Smooth muscle cell (in vitro differentiated cells): ENCODE data around the gene MYO16. TPM values are rescaled to one million over a fixed set of nuclear protein-coding genes. Genes with fewer than 3 reads are reported as not detected.

Experiments used
- DNase-seq: peaks from one replicate; lab custom pipeline; 2025; ENCODE audit not compliant: unreplicated experiment; lab: John Stamatoyannopoulos, UW
- H2AFZ ChIP-seq: fragments of 200-600 bp; sonication (generic); 2 replicates; pipeline ENCODE4 v1.6.0; 2016; ENCODE audit warnings: antibody characterized with exemption, low read depth, mild to moderate bottlenecking
- H3F3A ChIP-seq: fragments of 200-600 bp; sonication (generic); 2 replicates; pipeline ENCODE4 v1.6.0; 2017; ENCODE audit warnings: antibody characterized with exemption, low read depth
- H3K27ac ChIP-seq: fragments of 200-600 bp; sonication (generic); 2 replicates; pipeline ENCODE4 v1.5.1; 2016; ENCODE audit warnings: low read depth, mild to moderate bottlenecking
- H3K27me3 ChIP-seq: fragments of 200-600 bp; sonication (generic); 2 replicates; pipeline ENCODE4 v1.6.1; 2016; ENCODE audit warnings: low read depth, mild to moderate bottlenecking
- H3K36me3 ChIP-seq: fragments of 200-600 bp; sonication (generic); 2 replicates; pipeline ENCODE4 v1.5.1; 2016; ENCODE audit warnings: low read depth
- H3K4me1 ChIP-seq: fragments of 200-600 bp; sonication (generic); 2 replicates; pipeline ENCODE4 v1.5.1; 2016; ENCODE audit warnings: low read depth
- H3K4me2 ChIP-seq: fragments of 200-600 bp; sonication (generic); 2 replicates; pipeline ENCODE4 v1.6.0; 2016; ENCODE audit warnings: mild to moderate bottlenecking
- H3K4me3 ChIP-seq: fragments of 200-600 bp; sonication (generic); 2 replicates; pipeline ENCODE4 v1.5.1; 2016; ENCODE audit warnings: mild to moderate bottlenecking
- H3K79me2 ChIP-seq: fragments of 200-600 bp; sonication (generic); 2 replicates; pipeline ENCODE4 v1.6.0; 2016; ENCODE audit warnings: low read depth, mild to moderate bottlenecking
- H3K9ac ChIP-seq: fragments of 200-600 bp; sonication (generic); 2 replicates; pipeline ENCODE4 v1.6.0; 2016; ENCODE audit warnings: low read depth
- H3K9me3 ChIP-seq: fragments of 200-600 bp; sonication (generic); replicated peaks from 2 replicates; pipeline ENCODE4 v1.5.1; 2016; ENCODE audit warnings: low read depth
- H4K20me1 ChIP-seq: fragments of 200-600 bp; sonication (generic); 2 replicates; pipeline ENCODE4 v1.6.0; 2016; ENCODE audit warnings: low read depth
- WGBS: methylation state at CpG from one replicate; pipeline ENCODE4 v1.1.7; 2016; ENCODE audit warnings: low lambda C conversion rate; 5-methylcytosine and 5-hydroxymethylcytosine counted together
- polyA plus RNA-seq: library from polyadenylated mRNA; unstranded; fragments of >200 nt; fragmentation: Nextera tagmentation; extraction: Ambion mirVana; gene quantifications from 2 replicates; pipeline ENCODE4 v1.2.1, GENCODE V29; 2016
- total RNA-seq: library from RNA; depleted of rRNA; stranded (reverse); fragments of >200 nt; gene quantifications from 2 replicates; pipeline ENCODE4 v1.2.3, GENCODE V29; 2014
- TF ChIP-seq, protein P1 (sequence below): fragments of 200-600 bp; sonication (generic); IDR thresholded peaks from 2 replicates; pipeline ENCODE4 v1.5.1; 2017; ENCODE audit warnings: borderline replicate concordance, mild to moderate bottlenecking, antibody characterized with exemption; ENCODE audit not compliant: insufficient read depth, poor library complexity, severe bottlenecking

MYO16 gene
- total and polyA plus RNA-seq, 2 experiments from 2014 or later: not detected

- no peak overlapping the region for H3K4me2 ChIP-seq
- no peak for DNase-seq
Observed at GRCh38 chr13:109021558-109021957, 392.1 kb downstream of the MYO16 start.

GRCh38 chr13:109024611-109025010 lies 395.2 kb downstream of the MYO16 start:
- WGBS: 95% methylated on average over 1 of the region's 1 CpG
- H3F3A ChIP-seq: no peaks in the 10 kb centered on the region
- TF ChIP-seq, protein P1, sequence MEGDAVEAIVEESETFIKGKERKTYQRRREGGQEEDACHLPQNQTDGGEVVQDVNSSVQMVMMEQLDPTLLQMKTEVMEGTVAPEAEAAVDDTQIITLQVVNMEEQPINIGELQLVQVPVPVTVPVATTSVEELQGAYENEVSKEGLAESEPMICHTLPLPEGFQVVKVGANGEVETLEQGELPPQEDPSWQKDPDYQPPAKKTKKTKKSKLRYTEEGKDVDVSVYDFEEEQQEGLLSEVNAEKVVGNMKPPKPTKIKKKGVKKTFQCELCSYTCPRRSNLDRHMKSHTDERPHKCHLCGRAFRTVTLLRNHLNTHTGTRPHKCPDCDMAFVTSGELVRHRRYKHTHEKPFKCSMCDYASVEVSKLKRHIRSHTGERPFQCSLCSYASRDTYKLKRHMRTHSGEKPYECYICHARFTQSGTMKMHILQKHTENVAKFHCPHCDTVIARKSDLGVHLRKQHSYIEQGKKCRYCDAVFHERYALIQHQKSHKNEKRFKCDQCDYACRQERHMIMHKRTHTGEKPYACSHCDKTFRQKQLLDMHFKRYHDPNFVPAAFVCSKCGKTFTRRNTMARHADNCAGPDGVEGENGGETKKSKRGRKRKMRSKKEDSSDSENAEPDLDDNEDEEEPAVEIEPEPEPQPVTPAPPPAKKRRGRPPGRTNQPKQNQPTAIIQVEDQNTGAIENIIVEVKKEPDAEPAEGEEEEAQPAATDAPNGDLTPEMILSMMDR: no peak
- no peak overlapping the region for H2AFZ ChIP-seq
- no peak overlapping the region for H3K9ac ChIP-seq
- no peaks in the 10 kb centered on the region for H3K27me3 ChIP-seq
- H3K27ac ChIP-seq: no peak overlapping the region
- H3K4me1 ChIP-seq: no peaks in the 10 kb centered on the region
- no peak for DNase-seq
- H3K36me3 ChIP-seq: no peaks in the 10 kb centered on the region
- H3K9me3 ChIP-seq: no peaks in the 10 kb centered on the region
- no peak overlapping the region for H3K4me2 ChIP-seq
- H3K79me2 ChIP-seq: no peaks in the 10 kb centered on the region
- no peaks in the 10 kb centered on the region for H4K20me1 ChIP-seq
- no peak overlapping the region for H3K4me3 ChIP-seq

More at GRCh38 chr13:109021558-109021957, 392.1 kb downstream of the MYO16 start:
- H3K4me1 ChIP-seq: no peaks in the 10 kb centered on the region
- no peaks in the 10 kb centered on the region for H3K27me3 ChIP-seq
- WGBS: 92% methylated on average over 4 of the region's 4 CpGs
- no peaks in the 10 kb centered on the region for H3K36me3 ChIP-seq
- no peaks in the 10 kb centered on the region for H3K79me2 ChIP-seq
- H4K20me1 ChIP-seq: no peaks in the 10 kb centered on the region
- no peaks in the 10 kb centered on the region for H3K9me3 ChIP-seq
- H3K9ac ChIP-seq: no peak overlapping the region
- H3F3A ChIP-seq: no peaks in the 10 kb centered on the region
- TF ChIP-seq, protein P1: no peak
- H3K4me3 ChIP-seq: no peak overlapping the region
- no peak overlapping the region for H3K27ac ChIP-seq
- no peak overlapping the region for H2AFZ ChIP-seq

DNA sequence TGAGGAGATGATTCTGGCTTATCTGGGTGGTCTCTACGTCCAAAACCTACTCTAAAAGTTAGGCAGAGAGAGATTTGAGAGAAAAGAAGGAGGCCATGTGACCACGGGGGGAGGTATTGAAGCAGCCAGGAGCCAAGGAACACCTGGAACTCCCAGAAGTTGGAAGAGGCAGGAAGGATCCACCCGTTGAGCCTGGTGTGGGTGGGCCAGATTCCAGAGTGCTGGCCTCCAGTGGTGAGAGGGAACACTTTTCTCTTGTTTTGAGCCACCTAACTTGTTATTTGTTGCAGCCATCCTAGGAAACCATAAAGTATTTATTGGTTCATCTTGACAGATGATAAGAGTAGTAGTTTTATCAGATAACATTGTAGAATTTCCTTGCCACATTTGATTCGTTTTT lies 396.9 kb downstream of the MYO16 start:
- Histone ChIP-seq H3K4me2 (no peak overlapping the region), H3K27me3 (no peaks in the 10 kb centered on the region), H4K20me1 (no peaks in the 10 kb centered on the region), H2AFZ (no peak overlapping the region), H3F3A (no peaks in the 10 kb centered on the region), H3K4me3 (no peak overlapping the region), H3K4me1 (no peaks in the 10 kb centered on the region), H3K27ac (no peak overlapping the region), H3K9me3 (no peaks in the 10 kb centered on the region), H3K79me2 (no peaks in the 10 kb centered on the region), H3K9ac (no peak overlapping the region), H3K36me3 (no peaks in the 10 kb centered on the region)
- DNase-seq: no peak
- TF ChIP-seq, protein P1: no peak
- 74% methylated on average over 4 of the region's 4 CpGs for WGBS

DNA sequence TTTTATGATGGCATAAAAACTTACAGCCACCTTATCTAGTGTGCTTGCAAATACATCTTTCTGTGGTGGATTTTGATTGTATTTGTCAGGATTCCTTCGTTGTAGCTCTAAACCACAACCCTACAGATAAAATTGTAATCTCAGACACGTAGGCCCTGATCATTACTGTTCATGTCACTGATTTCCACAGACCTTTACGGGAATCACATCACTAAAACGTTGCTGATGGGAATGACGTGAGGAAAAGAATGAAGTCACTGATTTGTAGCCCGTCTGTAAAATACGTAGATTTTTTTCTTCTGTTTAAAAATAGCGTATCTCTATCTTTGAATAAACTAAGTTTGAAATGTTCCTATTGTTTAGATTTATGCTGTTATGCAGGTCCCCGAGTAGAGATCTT lies 399.2 kb downstream of the MYO16 start:
- TF ChIP-seq, protein P1: no peak
- no peak for DNase-seq
- Histone ChIP-seq H3F3A (no peaks in the 10 kb centered on the region), H3K27ac (no peak overlapping the region), H3K4me3 (no peak overlapping the region), H3K9ac (no peak overlapping the region), H3K4me1 (no peaks in the 10 kb centered on the region), H4K20me1 (no peaks in the 10 kb centered on the region), H3K4me2 (no peak overlapping the region), H2AFZ (no peak overlapping the region), H3K27me3 (no peaks in the 10 kb centered on the region), H3K9me3 (no peaks in the 10 kb centered on the region), H3K79me2 (no peaks in the 10 kb centered on the region), H3K36me3 (no peaks in the 10 kb centered on the region)
- 71% methylated on average over 9 of the region's 9 CpGs for WGBS
